Astrocyte of the spinal cord (primary cell): ENCODE measurements around the gene RAB44.

Experiments used
- DNase-seq: peaks from one replicate; pipeline ENCODE4 v3.0.0; 2011; ENCODE audit warnings: low read depth, low spot score
- H3K4me3 ChIP-seq: 2 replicates; pipeline ENCODE4 v1.5.1; 2011; ENCODE audit warnings: low read depth, mild to moderate bottlenecking, low read length, moderate library complexity
- CTCF ChIP-seq: IDR thresholded peaks from 2 replicates; pipeline ENCODE4 v1.5.1; 2012; ENCODE audit warnings: low read depth, mild to moderate bottlenecking, low read length, inconsistent platforms
- in situ Hi-C: cut with HindIII; loops from 2 replicates; pipeline ENCODE4 v1.10.0; 2017; ENCODE audit warnings: low sequenced_read_pairs

Gene RAB44

GRCh38 chr6:36759148-36759759, 61.6 kb downstream of the RAB44 start:
- DNase-seq: peak; percentile 75
- peak; percentile 99 for TF ChIP-seq CTCF
- H3K4me3 ChIP-seq: no peak overlapping the region
- in situ Hi-C loops: no loop called here

GRCh38 chr6:36760685-36761435, 63.2 kb downstream of the RAB44 start:
- no peak overlapping the region for H3K4me3 ChIP-seq
- in situ Hi-C loops: no loop called here
- TF ChIP-seq CTCF: no peak
- DNase-seq: no peak

- H3K4me3 ChIP-seq: no peak overlapping the region
- DNase-seq: no peak
- no peak for TF ChIP-seq CTCF
- in situ Hi-C loops: no loop called here
Measured at GRCh38 chr6:36762123-36762522, 64.5 kb downstream of the RAB44 start.

- in situ Hi-C loops: no loop called here
- no peak for DNase-seq
- H3K4me3 ChIP-seq: no peak overlapping the region
- no peak for TF ChIP-seq CTCF
Measured at GRCh38 chr6:36765190-36765589, 67.6 kb downstream of the RAB44 start.

GRCh38 chr6:36765594-36766398, 68.2 kb downstream of the RAB44 start:
- DNase-seq: peak; percentile 81
- in situ Hi-C loops: no loop called here
- H3K4me3 ChIP-seq: no peak overlapping the region
- peak; percentile 97 for TF ChIP-seq CTCF

- in situ Hi-C loops: no loop called here
- no peak for TF ChIP-seq CTCF
- H3K4me3 ChIP-seq: no peak overlapping the region
- no peak for DNase-seq
Measured at GRCh38 chr6:36766399-36766945, 68.8 kb downstream of the RAB44 start.
